HG03280 (cell line): ENCODE data around the gene PCBP3.
"Not testable (repeated sequence)": the region's sequence is repeated elsewhere in the genome, so short reads cannot be mapped to it uniquely, and the experiment has no call there.

Source experiments
- ATAC-seq: cut with Tn5 transposase; IDR thresholded peaks from one replicate; pipeline ENCODE4 v1.9.1; 2021; ENCODE audit warnings: mild to moderate bottlenecking, moderate library complexity; ENCODE audit not compliant: unreplicated experiment

The PCBP3 gene

GRCh38 chr21:45612665-45613019, 30.9 kb upstream of the PCBP3 start:
- not testable (repeated sequence) for ATAC-seq

- no peak for ATAC-seq
These were observed 30.1 kb upstream of the PCBP3 start for GRCh38 chr21:45613396-45613795.

GRCh38 chr21:45613881-45614280, 29.6 kb upstream of the PCBP3 start:
- no peak for ATAC-seq

- ATAC-seq = no peak
These were observed 28.3 kb upstream of the PCBP3 start for GRCh38 chr21:45615145-45615711.

GRCh38 chr21:45617021-45617921, 26.3 kb upstream of the PCBP3 start:
- no peak for ATAC-seq

GRCh38 chr21:45618287-45618686, 25.2 kb upstream of the PCBP3 start:
- no peak for ATAC-seq

GRCh38 chr21:45618846-45619485, 24.6 kb upstream of the PCBP3 start:
- no peak for ATAC-seq

GRCh38 chr21:45620201-45620923, 23.2 kb upstream of the PCBP3 start:
- ATAC-seq = no peak

- ATAC-seq = not testable (repeated sequence)
These were observed 21.8 kb upstream of the PCBP3 start for GRCh38 chr21:45621435-45622331.

GRCh38 chr21:45622416-45623097, 21.0 kb upstream of the PCBP3 start:
- no peak for ATAC-seq

GRCh38 chr21:45623436-45623835, 20.1 kb upstream of the PCBP3 start:
- ATAC-seq = no peak

- ATAC-seq = not testable (repeated sequence)
These were observed 17.4 kb upstream of the PCBP3 start for GRCh38 chr21:45626127-45626526.

GRCh38 chr21:45629046-45629981, 14.2 kb upstream of the PCBP3 start:
- no peak for ATAC-seq

GRCh38 chr21:45630066-45630694, 13.3 kb upstream of the PCBP3 start:
- no peak for ATAC-seq

GRCh38 chr21:45630876-45631275, 12.6 kb upstream of the PCBP3 start:
- no peak for ATAC-seq

- ATAC-seq = no peak
These were observed 12.0 kb upstream of the PCBP3 start for GRCh38 chr21:45631540-45631939.

- ATAC-seq = no peak
These were observed 11.4 kb upstream of the PCBP3 start for GRCh38 chr21:45632160-45632559.

GRCh38 chr21:45632637-45633251, 10.8 kb upstream of the PCBP3 start:
- ATAC-seq = no peak
